ENCODE data around the gene MBD6.
"Not testable (repeated sequence)": the region's sequence is repeated elsewhere in the genome, so short reads cannot be mapped to it uniquely, and the experiment has no call there.

Gene MBD6

DNA sequence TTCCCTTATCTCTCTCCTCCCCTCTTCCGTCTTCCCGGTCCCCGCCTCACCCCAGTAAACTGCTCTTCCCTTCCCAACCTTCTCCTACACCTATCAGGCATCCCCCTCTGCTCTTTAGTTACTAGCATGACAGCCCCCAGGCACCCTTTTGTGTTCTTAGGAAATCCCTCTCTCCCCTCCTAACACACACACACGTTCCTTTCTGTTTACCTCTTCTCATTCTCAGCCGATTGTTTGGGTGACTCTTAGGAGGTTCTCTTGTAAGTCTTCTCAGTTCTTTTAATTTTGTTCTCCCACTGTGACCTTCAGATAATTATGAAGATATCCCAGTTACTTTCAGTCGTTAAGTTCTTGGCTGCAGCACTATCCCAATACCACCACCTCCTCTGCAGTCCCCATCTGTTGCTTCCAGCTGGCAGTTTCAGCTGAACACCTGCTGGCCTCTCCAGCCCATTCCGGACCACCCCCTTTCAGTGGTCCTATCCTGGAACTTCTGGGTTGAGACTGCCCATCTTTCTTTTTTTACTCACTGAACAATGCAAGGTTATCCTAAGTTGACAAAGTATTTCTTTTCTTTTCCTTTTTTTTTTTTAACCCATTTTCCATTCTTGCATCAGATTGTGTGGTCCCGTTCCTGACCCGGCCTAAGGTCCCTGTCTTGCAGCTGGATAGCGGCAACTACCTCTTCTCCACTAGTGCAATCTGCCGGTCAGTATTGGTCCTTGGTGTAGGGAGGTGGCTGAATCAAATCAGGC, 34.0 kb upstream of the MBD6 start:
- no peak for DNase-seq

DNA sequence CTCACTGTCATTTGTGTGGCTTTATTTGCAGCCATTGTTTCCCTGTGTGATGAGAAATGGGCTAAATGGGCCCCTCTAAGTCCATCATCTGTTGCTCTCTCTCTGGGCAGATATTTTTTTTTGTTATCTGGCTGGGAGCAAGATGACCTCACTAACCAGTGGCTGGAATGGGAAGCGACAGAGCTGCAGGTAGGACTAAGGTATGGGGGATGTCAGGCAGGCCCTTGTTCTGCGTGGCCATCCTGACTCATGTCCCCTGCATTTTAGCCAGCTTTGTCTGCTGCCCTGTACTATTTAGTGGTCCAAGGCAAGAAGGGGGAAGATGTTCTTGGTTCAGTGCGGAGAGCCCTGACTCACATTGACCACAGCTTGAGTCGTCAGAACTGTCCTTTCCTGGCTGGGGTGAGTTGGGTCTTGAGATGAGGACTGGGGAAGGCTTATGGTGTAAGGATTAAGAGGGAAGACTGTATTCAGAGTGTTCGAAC, 33.4 kb upstream of the MBD6 start:
- DNase-seq = no peak

DNA sequence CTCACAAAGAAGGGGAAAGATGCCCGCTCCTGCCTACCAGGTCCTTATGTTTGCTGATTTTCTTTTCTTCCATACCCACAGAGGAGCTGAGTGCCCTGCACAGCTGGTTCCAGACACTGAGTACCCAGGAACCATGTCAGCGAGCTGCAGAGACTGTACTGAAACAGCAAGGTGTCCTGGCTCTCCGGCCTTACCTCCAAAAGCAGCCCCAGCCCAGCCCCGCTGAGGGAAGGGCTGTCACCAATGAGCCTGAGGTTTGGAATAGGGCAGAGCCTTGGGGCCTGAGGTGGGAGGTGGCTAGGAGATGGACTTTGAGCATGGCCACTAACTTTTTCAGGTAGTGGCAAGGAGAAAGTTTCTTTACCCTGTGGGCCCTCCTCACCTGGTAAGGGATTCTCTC, 32.5 kb upstream of the MBD6 start:
- DNase-seq = no peak

DNA sequence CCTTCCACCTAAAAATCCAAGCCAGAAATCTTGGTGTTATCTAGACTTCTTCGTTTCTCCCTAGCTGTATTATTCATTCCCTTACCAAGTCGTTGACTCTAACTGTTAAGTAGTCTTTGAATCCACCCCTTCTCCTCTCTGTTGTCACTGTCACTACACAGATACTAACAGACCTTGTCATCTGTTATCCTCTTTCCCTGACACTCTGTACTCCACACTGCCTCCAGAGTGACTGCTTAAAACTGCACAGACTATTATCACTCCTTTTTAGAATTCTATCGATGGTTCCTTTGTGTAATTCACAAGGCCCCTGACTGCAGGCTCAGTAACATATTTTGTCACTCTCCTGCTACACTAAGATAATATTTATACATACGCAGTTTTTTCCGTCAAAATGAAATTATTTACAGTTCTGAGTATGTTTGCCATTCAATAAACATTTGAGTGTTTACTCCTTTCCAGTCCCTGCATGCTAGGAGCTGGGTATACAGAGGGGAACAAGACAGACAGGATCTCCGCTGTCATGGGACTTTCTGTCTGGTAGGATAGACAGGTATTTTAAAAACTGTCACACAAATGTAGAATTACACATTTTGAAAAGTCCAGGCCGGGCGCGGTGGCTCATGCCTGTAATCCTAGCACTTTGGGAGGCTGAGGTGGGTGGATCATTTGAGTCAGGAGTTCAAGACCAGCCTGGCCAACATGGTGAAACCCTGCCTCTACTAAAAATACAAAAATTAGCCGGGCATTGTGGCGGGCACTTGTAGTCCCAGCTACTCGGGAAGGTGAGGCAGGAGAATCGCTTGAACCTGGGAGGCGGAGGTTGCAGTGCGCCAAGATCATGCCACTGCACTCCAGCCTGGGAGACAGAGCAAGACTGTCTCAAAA, 31.0 kb upstream of the MBD6 start:
- DNase-seq = no peak

DNA sequence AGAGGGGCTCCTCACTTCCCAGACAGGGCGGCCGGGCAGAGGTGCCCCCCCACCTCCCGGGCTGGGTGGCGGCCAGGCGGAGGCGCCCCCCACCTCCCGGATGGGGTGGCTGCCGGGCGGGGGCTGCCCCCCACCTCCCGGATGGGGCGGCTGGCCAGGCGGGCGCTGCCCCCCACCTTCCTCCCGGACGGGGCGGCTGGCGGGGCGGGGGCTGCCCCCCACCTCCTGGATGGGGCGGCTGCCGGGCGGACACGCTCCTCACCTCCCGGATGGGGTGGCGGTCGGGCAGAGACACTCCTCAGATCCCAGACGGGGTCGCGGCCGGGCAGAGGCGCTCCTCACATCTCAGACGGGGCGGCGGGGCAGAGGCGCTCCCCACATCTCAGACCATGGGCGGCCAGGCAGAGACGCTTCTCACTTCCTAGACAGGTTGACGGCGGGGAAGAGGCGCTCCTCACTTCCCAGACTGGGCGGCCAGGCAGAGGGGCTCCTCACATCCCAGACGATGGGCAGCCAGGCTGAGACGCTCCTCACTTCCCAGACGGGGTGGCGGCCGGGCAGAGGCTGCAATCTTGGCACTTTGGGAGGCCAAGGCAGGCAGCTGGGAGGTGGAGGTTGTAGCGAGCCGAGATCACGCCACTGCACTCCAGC, 27.4 kb upstream of the MBD6 start:
- not testable (repeated sequence) for DNase-seq

DNA sequence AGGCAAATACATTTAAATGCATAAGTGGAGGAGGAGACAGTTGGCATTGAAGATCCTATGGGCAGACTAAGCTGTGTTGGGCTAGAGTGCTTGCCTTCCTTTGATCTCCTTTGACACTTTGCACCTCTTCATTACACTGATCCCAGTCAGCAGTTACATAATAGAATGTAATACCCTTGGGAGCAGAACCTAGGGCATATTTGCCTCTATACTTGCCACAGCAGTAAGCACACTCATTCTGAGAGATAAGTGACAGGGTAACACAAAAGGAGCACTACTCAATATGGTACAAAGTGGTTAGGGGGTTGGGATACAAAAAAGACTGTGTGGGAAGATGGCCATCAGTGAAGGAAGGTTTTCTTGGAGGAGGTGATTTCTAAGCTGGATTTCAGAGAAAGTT, 25.8 kb upstream of the MBD6 start:
- no peak for DNase-seq

DNA sequence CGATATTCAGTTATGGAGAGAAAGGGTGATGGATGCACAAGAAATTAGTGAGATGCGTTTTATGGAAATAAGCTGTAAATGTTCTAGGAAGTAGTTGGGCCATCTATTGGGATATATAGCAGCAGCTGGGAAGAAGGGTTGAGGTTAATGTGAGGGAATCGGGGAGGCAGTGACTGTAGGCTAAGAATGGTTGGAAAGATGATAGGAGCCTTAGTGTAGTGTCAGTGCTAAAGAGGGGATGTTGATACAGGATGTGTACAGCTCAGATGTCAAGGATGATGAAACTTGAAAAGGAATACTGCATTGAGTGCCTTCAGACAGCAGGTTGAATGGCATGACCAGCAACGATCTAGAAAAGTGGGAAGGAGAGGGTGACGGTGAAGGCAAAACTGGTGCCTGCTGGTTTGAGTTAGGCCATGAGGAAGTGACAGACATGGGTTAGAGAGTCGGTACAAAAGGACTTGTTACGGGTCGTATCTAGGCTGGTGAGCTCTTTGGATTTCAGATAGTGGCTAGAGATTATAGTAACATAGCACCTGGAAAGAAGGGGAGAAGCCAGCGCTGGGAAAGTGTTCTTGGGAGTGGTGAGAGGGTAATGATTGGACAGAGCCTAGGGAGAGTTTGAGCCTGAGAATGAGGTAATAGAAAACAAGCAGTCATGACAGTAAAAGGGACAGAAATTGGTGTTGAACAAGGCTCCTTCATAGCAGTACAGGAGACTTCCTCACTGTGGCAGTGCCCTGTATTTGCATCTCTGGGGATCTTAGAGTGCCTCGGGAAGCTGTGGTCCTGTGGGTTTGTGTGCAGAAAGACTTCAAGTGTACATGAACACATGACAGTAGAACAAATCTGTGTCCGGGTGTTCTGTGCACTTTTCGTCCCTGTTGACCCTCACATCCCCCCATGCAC, 25.1 kb upstream of the MBD6 start:
- no peak for DNase-seq

DNA sequence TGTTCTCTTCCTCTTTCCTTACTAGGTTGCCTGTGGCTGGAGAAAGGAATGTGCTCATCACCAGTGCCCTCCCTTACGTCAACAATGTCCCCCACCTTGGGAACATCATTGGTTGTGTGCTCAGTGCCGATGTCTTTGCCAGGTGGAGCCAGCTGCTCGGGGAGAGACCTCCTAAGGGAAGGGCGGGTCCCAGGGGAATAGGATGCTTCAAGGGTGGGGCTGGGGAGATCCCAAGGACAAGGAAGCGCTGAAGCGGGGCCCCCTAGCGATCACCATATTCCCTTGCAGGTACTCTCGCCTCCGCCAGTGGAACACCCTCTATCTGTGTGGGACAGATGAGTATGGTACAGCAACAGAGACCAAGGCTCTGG, 24.5 kb upstream of the MBD6 start:
- no peak for DNase-seq

DNA sequence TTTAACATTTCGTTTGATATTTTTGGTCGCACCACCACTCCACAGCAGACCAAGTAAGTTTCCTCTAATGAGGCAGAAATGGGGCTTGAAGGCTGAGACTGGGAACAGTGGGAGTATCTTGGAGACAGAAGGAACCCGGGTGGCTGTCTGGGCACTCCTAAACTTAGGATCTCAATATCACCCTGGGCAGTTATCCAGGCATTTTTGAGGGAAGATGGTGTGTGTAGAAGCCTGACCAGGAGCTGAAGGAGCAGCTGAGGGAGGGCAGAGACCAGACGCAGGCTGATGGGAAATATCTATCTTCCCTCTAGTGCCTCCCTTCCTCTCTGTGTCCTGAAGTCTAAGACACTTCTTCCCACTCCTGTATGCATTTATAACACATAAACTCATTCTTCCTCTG, 24.1 kb upstream of the MBD6 start:
- DNase-seq = no peak

DNA sequence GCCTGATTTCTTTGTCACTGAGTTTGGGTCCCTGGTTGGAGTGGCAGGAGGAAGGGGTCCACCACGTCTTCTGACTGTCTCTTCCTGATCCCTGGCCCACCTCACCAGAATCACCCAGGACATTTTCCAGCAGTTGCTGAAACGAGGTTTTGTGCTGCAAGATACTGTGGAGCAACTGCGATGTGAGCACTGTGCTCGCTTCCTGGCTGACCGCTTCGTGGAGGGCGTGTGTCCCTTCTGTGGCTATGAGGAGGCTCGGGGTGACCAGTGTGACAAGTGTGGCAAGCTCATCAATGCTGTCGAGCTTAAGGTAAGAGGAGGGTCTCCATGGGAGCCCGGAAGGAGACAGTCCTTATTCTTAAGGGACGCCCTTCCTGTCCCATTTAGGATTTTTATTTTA, 22.4 kb upstream of the MBD6 start:
- DNase-seq = no peak

DNA sequence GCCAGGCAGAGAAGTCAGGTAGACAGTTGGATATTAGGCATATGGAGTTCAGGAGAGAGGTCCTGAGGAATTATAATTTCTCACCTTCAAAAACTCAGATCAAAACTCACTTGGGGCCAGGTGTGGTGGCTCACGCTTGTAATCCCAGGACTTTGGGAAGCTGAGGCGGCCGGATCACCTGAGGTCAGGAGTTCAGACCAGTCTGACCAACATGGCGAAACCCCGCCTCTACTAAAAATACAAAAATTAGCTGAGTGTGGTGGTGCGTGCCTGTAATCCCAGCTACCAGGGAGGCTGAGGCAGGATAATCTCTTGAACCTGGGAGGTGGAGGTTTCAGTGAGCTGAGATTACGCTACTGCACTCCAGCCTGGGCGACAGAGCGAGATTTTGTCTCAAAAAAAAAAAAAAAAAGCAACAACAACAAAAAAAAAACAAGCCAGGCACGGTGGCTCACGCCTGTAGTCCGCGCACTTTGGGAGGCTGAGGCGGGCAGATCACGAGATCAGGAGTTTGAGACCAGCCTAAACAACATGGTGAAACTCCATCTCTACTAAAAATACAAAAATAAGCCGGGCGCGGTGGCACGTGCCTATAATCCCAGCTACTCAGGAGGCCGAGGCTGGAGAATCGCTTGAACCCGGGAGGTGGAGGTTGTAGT, 20.2 kb upstream of the MBD6 start:
- not testable (repeated sequence) for DNase-seq

DNA sequence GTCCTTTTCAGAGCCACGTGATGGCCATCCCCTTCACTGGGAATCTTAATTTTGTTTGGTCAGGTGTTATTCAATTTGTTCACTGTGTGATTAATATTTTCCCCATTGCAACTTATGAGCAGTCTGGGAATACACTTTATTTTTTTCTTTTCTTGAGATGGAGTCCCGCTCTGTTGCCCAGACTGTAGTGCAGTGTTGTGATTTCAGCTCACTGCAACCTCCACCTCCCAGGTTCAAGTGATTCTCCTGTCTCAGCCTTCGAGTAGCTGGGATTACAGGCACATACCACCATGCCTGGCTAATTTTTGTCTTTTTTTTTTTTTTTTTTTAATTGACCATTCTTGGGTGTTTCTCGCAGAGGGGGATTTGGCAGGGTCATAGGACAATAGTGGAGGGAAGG, 16.1 kb upstream of the MBD6 start:
- DNase-seq = not testable (repeated sequence)

DNA sequence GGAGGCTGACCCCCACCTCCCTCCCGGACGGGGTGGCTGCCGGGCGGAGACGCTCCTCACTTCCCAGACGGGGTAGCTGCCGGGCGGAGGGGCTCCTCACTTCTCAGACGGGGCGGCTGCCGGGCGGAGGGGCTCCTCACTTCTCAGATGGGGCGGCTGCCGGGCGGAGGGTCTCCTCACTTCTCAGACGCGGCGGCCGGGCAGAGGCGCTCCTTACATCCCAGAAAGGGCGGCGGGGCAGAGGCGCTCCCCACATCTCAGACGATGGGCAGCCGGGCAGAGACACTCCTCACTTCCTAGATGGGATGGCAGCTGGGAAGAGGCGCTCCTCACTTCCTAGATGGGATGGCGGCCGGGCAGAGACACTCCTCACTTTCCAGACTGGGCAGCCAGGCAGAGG, 14.8 kb upstream of the MBD6 start:
- not testable (repeated sequence) for DNase-seq

DNA sequence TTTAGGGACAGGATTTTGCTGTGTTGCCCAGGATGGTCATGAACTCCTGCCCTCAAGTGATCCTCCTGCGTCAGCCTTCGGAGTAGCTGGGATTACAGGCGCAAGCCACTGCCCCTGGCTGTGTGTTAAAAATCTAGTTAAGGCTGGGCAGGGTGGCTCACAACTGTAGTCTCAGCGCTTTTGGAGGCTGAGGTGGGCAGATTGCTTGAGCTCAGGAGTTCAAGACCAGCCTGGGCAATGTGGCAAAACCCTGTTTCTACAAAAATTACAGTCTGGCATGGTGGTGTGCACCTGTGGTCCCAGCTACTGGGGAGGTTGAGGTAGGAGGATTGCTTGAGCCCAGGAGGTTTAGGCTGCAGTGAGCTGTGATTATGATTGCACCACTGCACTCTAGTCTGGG, 11.5 kb upstream of the MBD6 start:
- no peak for DNase-seq

DNA sequence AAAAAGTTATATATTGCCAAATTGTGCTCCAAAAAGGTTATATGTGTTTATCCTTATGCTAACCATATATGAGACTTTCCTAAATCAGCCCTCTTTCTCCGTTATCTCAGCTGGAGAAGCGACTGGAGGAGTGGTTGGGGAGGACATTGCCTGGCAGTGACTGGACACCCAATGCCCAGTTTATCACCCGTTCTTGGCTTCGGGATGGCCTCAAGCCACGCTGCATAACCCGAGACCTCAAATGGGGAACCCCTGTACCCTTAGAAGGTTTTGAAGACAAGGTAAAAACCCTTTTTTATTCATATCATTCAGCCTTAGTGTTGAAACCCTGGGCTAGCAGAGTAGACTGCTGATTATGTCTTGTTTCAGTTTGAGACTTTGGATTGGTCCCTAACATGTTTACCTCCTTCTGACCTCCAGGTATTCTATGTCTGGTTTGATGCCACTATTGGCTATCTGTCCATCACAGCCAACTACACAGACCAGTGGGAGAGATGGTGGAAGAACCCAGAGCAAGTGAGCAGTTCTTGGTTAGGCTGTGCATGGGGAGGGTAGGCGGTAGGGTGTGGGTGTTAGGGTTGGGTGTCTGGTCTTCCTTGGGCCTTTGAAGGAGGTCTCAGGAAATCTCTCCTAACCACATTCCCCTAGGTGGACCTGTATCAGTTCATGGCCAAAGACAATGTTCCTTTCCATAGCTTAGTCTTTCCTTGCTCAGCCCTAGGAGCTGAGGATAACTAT, 10.9 kb upstream of the MBD6 start:
- DNase-seq = no peak

DNA sequence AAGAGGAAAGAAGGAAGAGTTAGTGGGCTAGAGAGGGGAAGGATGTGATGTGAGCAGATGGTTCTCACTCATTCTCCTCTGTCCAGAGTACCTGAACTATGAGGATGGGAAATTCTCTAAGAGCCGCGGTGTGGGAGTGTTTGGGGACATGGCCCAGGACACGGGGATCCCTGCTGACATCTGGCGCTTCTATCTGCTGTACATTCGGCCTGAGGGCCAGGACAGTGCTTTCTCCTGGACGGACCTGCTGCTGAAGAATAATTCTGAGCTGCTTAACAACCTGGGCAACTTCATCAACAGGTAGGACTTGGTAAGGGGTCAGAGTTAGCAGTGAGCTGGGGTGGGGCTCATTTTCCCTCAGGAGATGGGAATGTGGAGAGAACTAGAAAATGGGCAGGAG, 10.0 kb upstream of the MBD6 start:
- DNase-seq = no peak

DNA sequence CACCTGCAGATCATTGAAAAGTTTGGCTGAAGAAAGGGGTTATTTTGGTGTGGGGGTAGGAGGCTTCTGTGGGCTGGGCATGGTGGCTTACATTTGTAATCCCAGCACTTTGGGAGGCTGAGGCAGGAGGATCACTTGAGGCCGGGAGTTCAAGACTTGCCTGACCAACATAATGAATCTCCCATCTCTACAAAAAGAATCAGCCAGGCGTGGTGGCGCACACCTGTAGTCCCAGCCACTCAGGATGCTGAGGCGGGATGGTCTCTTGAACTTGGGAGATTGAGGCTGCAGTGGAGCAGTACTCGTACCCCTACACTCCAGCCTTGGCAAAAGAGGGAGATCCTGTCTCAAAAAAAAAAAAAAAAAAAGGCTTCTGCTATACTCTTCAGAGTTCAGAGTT, 9.4 kb upstream of the MBD6 start:
- DNase-seq = no peak

DNA sequence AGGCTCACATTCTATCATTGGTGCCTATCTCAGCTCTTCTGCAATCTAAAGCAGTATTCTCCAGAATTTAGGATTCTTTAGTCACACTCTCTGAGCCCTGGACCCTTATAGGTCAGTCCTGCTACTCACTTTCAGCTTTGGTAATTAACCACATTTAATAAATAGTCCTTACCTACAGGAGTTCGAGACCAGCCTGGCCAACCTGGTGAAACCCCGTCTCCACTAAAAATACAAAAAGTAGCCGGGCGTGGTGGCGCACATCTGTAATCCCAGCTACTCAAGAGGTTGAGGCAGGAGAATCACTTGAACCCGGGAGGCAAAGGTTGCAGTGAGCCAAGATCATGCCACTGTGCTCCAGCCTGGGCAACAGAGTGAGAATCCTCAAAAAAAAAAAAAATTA, 8.9 kb upstream of the MBD6 start:
- not testable (repeated sequence) for DNase-seq

DNA sequence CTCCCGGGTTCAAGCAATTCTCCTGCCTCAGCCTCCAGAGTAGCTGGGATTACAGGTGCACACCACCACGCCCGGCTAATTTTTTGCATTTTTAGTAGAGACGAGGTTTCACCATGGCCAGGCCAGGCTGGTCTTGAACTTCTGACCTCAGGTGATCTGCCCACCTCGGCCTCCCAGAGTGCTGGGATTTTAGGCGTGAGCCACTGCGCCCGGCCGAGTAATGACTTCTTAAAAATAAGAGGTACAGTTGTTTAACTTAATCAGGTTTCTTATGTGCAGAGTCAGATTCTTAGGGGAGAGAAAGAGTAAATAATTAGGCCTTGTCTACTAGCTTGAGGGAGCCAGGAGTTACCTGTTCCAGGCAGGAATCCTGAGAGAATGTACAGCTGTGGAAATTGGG, 8.4 kb upstream of the MBD6 start:
- DNase-seq = not testable (repeated sequence)

DNA sequence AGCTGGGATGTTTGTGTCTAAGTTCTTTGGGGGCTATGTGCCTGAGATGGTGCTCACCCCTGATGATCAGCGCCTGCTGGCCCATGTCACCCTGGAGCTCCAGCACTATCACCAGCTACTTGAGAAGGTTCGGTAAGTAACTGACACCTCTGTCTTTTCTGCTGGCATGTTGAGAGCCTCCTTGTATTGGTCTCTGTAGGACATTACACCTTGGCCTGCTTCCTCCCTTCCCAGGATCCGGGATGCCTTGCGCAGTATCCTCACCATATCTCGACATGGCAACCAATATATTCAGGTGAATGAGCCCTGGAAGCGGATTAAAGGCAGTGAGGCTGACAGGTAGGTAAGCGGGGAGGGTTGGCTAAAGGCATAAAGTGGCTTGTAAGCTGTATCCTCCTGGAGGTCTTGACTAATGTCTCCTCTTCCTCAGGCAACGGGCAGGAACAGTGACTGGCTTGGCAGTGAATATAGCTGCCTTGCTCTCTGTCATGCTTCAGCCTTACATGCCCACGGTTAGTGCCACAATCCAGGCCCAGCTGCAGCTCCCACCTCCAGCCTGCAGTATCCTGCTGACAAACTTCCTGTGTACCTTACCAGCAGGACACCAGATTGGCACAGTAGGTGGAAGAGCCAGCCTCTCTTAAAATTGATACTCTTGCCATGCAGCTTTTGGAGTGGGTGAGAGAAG, 7.8 kb upstream of the MBD6 start:
- DNase-seq = no peak

Measured in NCI-H1105 treated with DMSO at 0.1 percent for 48 hours (cell line).